ENCODE data around the gene MYO10.
"Not testable (repeated sequence)": the region's sequence is repeated elsewhere in the genome, so short reads cannot be mapped to it uniquely, and the experiment has no call there.

MYO10 gene

DNA sequence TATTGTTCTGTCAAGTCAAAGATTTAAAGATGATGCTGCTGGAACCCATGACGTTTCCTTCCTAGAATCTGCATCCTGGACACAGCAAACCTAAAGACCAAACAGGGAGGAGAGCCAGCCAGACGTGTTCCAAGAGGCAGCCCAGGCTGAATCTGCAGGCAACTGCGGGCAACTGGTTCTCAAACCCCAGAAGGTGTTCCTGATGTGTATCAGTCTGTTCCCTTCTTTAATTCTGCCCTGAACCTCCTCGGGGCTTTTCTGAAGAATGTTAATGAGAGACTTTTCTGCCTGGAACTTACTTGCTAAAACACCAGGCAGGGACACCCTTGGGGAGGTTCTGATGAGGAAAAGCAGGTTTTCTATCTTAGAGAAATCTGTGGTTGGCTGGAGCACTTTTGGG lies 186.5 kb downstream of the MYO10 start:
- FAIRE-seq (no peak), DNase-seq (ENCODE audit: low spot score) (no peak)

DNA sequence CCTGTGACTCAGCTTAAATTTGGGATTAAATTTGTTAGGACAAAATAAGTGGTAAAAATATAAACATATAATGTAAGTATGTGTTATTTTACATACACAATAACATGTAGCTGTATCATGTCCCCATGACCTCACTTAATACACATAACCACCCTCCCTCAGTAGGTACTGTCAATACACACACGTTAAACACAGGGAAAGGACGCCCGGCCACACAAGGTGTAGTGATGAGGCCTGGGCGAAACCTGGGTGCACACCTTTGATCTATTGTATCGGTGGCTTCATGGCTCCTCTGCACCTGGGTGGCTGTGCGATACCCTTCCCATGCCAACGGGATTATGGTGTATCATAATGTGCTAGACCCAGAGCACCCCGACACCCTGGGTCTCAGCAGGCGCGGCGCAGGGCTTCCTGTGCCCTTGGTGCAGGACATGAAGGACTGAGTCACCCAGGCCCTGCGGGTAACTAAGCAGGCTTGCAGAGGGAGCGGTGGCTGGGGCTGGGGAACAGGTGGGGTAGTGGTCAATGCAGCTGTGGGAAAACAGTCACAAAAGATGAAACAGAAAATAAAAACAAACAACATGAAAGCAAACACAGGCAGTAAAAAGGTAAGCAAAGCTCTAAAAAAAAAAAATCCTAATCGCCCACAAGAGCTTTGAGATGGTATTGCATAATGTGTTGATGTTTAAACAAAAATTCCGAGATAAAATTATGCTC lies 191.8 kb downstream of the MYO10 start:
- no peak for DNase-seq (ENCODE audit: low spot score)
- no peak for FAIRE-seq

DNA sequence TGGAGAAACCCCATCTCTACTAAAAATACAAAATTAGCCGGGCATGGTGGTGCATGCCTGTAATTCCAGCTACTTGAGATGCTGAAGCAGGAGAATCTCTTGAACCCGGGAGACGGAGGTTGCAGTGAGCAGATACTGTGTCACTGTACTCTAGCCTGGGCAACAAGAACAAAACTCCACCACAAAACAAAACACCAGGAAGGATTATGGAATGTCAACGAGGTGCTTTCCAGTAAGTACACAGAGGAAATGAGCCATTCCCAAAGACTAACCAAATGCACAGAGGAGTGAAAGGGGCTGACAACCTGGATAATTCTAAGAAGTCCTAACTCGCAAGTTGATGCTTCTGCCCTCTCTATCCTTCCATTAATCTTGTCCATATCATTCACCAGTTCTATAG lies 193.2 kb downstream of the MYO10 start:
- DNase-seq (ENCODE audit: low spot score) (no peak), FAIRE-seq (no peak)

DNA sequence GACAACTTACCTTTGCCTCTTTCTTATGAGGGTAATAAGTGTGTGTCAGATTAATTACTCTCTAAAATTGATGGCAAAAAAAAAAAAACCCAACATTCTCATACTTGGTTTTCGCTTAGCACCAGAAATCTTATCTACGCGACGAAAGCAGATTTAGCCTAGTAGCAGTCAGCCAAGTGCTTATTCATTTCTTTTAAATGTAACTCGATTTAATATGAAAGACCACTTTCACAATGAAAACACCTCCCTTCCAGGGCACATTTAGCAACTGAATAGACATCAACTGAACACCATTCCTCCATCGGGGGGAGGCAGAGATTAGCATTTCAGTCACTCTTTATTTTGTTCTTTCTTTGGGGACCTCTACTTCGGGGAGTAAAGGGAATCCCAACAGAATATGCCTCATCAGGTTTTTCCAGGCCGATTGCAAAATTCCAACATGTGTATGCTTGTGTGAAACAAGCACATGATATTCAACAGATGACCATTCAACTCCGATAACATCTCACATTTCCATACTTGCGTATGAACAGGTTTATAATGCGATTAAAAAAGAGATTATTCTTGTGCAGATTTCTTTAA lies 195.2 kb downstream of the MYO10 start:
- FAIRE-seq (no peak), DNase-seq (ENCODE audit: low spot score) (no peak)

DNA sequence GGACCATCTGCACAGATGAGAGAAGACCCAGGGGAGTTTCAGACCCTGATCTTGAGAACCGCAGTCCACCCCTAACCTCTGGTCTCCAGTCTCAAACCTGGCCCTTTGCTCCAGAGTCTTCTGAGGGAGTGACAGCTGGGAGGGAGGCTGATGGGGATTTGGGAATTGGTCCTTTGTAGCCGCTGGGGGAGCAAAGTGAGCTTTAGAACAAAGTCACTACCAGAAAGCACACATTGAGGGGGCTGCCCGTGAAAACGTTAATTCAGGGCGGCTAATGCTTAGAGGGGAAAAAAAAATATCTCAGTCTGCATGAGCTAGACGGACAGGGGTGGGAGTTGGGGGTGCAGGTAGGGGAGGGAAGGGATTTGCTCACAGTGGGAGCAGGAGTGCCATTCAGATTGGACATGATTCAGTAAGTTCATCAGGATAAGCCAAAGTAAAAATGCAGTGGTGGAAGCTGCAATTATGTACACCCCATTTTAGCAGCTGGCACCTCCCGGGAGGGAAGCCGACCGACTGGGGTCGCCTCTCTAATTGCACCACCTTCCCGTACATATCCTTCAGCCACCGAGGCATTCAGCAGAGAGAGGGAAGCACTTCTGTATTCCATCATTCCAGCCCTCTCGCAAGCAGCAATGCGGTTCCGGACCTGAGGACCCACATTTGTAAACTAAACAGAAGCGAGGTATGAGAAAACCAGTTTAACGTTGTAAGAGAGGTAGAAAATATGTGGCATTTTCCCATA lies 195.8 kb downstream of the MYO10 start:
- no peak for DNase-seq (ENCODE audit: low spot score)
- no peak for FAIRE-seq

DNA sequence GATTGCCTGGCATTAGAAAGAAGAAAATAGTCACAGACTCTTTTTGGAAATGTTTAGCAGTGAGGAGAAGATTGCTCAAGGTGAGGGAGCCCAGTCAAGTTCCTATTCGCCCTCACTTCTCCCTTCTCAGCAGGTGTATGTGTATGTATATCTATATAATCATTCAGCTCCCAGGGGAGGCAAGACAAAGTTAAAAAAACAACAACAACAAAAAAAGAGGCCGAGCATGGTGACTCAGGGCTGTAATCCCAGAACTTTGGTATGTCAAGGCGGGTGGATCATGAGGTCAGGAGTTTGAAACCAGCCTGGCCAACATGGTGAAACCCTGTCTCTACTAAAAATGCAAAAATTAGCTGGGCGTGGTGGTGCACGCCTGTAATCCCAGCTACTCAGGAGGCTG lies 197.7 kb downstream of the MYO10 start:
- FAIRE-seq; DNase-seq (ENCODE audit: low spot score): not testable (repeated sequence)

DNA sequence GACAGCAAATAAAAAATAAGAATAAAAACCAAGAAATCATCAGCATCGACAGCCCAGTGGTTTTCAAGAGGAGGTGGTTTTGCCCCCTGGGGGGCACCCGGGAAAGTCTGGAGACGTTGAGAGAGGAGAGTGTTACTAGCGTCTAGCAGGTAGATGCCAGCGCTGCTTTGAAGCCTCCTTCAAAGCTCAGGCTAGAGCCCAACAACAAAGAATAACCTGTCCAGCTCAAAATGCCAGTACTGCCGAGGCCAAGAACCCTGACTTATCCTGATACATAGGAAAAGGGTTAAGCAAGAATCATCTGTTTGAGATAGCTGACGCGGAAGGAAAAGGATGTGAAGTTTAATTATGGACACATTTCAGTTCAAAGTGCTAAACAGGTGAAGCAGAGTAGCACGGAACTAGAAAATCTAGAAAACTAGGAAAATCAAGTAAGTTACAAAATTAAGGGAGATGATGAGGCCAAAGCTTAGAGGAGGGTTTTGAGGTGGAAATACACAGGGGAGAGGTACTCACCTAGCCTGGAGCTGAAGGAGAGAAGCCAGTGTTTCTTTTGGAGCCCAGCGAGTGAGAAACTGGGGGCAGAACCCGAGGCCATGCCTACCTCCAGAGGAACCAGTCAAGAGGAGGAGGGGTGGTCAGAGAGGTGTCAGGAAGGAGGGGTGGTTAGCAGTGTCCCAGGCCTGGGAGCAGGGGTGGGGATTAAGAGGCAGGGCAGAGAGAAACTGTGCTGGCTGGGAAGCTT lies 198.3 kb downstream of the MYO10 start:
- DNase-seq (ENCODE audit: low spot score) = no peak
- no peak for FAIRE-seq

DNA sequence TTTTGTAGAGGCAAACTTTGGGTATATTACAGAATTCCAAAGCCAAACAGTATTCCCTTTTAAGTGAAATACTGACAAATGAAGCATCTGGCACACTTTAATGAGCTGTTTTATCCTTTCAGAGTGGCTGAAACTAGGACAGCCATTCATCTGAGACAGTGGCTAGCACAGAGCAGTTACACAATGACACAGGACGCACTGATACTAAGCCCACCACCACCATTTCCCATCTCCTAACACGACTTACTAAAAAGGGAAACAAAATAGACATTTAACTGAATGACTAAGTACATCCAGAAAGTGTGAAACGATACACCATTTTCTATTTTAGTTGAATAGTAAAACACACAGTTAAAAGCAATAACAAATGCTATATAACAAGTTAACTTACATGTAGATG lies 198.9 kb downstream of the MYO10 start:
- FAIRE-seq (no peak), DNase-seq (ENCODE audit: low spot score) (no peak)

DNA sequence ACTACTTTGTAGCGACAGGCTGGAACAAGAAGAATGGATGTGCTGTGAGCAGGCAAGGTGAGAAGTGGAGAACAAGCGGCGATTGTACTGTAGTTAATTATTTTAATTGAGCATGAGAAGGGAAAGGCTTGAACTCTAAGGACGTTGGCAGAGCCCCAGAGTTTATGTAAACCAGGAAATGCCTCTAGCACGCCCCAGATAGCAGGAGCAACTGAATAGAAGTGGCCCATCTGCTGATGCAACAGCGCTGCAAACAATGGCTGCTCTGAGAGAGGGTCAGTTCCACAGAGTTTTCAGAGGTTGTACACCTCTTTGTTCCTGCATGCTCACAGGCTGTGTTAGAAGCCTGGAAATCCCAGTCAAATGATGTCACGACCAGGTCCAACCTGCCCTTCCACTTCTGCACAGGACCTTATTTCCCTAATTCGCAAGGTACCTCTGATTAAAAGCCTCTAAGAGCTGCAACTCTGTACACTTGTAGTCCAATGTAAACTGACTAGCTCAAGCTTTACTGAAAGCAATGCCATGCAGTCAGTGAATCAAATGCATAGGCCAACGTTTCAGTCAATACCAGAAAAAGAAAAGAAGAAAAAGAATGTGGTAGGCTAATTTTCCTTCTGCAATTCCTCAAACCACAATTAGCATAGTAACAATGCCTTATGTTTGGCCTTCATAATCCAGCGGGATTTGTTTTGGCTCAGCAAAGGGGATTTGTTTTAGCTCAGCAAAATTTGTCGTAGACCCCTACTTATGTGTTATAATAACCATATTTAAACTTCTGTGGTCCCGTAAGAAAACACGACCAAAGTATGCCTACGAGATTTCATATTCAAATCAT lies 199.7 kb downstream of the MYO10 start:
- DNase-seq (ENCODE audit: low spot score) = no peak
- FAIRE-seq = no peak

DNA sequence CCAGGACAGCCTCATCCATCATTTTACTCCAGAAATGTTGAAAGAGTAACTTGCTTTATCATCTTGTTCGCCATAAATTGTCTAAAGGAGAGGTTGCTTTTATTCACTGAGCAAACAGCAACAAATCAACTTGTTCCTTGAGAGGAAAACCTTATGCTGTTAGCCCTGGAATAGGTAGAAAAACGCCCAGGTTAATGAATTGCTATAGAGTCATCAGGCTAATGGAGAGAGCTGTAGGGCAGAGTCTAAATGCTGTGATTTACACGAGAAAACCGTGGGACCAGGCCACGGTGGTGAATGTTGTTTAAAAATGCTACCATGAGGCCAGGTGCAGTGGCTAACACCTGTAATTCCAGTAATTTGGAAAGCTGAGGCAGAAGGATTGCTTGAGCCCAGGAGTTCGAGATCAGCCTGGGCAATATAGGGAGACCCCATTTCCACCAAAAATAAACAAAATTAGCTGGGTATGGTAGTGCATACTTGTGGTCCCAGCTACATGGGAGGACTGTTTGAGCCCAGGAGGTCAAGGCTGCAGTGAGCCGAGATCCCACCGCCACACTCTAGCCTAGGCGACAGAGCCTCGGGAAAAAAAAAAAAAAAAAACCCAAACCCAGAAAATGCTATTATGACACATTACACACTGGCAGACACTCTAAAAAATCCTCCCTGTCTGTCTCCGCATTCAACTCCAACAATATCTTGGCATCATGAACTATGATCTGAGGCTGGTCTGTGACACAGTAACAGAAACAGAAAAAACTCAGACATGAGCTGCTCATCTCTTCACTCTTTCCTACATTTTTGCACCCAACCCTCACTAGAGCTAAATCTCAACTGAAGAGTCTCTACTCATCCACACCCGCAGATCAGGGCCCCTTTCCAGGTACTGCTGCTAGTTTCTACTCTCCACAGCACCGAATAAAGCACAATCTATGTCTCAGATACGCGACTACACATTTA lies 200.7 kb downstream of the MYO10 start:
- FAIRE-seq (no peak), DNase-seq (ENCODE audit: low spot score) (no peak)

DNA sequence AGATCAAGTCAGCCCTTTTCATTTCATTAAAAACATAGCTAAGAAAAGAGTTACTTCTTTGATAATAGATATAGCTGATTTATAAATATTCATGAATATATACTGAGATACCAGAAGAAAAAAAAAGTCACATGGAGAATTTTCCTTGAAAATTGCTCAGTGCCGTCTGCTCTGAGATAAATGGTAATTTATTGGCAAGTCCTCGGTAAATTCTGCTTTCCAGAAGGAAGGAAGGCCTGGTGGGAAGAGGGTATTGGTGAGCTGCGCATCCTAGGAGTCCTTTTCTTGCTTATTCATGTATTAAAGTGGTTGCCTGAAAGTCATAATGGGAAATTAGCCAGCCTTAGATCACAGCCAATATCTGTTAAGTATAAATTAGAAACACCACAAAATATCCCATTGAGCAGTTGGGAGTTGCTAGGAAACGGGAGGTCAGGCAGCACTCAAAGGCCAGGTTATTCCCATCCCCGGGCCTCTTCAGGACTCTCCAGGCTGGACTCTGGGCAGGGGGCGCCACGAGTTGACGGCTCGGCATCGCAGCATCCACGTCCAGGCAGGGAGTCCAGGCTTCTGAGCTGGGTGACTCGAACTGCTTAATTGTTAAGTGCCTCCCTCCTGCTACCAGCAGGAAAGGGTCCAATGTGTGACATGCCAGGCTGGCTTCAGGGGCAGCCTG lies 202.6 kb downstream of the MYO10 start:
- DNase-seq (ENCODE audit: low spot score) (no peak), FAIRE-seq (no peak)

DNA sequence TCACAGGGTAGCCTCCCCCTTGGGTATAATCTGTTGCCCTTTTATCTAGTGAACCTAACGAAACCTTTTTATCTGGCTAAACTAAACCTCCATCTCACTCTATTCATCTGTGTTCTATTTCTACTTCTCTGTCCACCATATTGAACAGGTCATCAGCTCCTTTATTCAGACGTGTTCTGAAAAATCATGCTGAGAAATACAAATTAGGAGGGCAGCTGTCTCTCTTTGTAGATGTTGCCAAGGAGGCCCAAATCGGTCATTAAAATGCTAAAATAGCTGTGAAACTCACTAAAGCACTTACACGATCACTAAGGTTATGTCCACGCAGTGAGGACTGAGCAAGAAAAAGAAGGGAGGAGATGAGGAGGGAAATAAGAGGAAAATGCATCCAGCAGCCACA lies 203.7 kb downstream of the MYO10 start:
- FAIRE-seq = no peak

DNA sequence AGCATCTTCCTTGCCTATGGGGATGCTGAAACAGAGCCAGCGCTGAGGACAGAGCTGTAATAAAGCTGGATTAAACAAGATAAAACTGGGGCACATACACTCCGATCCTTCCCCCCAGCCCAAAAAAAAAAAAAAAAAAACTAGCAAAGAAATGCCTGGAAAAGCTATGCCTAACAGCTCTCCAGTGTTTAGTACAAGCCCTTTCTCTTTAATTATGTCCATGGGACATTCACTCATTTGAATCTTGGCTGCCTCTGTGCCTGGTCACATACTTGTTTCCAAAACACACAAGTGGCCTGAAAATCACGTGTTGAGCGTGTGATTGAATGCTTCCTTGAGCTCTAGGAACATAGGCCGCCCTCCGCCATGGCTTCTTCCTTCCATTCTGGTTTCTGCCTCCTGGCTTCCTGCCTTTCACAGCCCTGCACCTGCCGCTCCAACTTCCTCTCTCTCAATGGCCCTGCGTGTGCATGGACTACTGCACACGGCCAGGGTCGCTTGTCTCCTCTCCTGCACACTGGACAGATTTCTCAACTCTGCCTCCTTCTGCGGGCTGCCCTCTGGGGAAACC lies 208.2 kb downstream of the MYO10 start:
- no peak for DNase-seq (ENCODE audit: low spot score)
- no peak for FAIRE-seq

More for the DNA sequence above, 203.7 kb downstream of the MYO10 start:
- DNase-seq (ENCODE audit: low spot score) = no peak

DNA sequence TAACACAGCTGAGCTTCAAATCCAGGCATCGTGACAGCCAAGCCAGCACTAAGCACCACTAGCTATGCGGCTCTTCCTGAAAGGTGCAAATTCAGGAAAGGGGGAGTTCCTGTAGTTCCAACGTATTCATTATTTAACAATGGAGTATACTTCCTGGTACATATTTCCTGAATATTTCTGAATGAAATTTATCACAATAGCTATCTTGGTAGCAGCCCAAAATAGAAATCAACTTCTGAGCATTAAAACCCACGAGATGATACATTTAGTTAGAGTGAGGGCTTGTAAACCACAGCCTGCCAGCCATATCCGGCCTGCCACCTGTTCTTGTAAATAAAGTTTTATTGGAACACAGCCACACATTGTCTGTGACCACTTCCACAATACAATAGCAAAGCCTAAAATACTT lies 209.5 kb downstream of the MYO10 start:
- DNase-seq (ENCODE audit: low spot score) (peak; percentile 23), FAIRE-seq (no peak)

DNA sequence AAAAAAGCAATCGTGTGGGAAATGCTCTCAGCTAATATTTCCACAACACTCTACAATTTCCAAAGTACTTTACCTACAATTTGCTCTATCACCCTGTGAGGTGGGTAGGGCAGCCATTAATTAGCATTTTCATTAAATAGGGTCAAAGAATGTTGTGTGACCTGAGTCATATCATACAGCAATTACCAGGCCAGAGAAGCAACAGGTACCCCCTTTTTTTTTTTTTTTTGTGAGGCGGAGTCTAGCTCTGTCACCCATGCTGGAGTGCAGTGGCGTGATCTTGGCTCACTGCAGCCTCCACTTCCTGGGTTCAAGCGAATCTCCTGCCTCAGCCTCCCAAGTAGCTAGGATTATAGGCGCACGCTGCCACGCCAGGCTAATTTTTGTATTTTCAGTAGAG lies 210.5 kb downstream of the MYO10 start:
- FAIRE-seq = no peak
- DNase-seq (ENCODE audit: low spot score) = no peak

DNA sequence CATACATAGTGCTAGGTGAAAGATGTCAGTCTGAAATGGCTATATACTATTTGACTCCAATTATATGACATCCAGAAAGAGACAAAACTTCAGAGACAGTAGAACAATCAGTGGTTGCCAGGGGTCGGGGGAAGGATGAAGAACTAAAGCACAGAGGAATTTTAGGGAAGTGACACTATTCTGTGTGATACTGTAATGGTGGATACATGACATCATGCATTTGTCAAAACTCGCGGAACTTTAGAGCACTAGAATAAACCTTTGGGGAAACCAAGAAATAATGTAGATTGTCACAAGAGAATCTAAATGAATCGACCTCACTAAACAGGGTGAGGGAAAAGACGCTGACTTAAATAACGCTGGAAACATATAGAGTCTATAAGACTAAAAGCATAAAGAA lies 212.3 kb downstream of the MYO10 start:
- DNase-seq (ENCODE audit: low spot score) (no peak), FAIRE-seq (no peak)

DNA sequence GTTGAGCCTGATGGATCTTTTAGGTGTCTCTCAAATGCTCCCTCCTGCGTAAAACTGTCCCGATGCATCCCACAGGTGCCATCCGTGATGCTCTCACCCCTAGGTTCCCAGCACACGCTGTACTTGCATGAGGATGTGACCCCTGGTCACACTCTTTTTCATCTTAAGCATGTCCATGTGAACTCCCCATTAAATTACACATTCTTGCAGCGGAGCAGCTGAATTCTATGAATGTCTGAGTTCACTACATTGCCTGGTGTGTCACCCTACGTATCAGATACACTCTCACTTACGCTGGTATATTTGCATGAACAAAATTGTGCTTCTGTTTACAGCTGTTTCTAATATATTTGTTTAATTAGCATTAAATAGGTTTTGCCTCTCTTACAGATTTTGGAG lies 214.0 kb downstream of the MYO10 start:
- FAIRE-seq (no peak), DNase-seq (ENCODE audit: low spot score) (no peak)

DNA sequence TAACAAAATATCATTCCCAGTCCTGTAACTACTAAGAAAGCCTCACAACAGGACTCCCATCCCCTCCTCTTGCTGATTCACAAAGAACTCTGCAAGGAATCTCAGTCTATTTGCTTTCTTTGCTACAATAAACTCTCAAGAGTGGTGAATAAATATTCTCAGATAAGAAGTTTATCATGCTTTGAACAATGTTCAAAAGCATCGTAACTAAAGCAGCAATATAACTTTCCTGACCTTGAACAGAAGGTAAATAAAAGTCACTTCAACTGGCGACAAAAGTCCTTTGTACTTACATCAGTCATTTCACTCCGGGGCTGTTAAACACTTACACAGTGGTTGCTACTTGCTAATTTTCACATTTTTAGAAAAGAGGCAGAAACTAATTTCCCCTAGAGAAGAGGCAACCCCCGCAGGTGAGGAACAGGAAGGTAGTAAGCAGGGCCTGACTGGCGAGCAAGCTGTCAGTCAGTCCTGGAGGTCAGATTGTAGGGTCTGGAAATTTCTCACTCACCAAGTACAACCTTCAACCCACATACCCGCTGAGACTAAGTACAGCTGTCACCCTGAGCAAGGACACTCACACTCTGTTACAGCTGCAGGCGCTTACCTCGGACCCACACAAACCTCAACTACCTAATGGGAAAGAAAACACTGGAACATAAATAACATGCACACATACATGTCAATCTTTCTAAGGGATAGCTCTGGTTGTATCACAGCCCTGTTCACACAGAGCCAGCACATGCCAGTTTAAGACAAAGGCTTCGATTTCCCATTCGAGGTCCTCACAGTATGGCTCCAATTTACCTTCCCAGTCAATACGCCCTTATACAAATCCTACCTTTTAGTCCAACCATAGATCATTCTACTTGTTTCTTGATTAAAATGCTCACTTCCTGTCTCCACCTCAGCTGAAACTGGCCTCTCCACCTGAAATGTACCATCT lies 214.7 kb downstream of the MYO10 start:
- DNase-seq (ENCODE audit: low spot score) (no peak), FAIRE-seq (no peak)

All from urothelium cell line (cell line).